GM10847 (cell line): ENCODE results near the gene NBAS.

ENCODE experiments used
- POLR2A ChIP-seq: IDR thresholded peaks from 2 replicates; pipeline ENCODE4 v1.6.1; 2011; ENCODE audit not compliant: insufficient read length; ENCODE audit errors: extremely low read depth

NBAS gene

GRCh38 chr2:15300624-15301573 is 260.2 kb downstream of the NBAS start:
- TF ChIP-seq POLR2A = no peak

GRCh38 chr2:15299904-15300520 is 261.1 kb downstream of the NBAS start:
- TF ChIP-seq POLR2A = no peak

GRCh38 chr2:15298770-15299169 is 262.4 kb downstream of the NBAS start:
- TF ChIP-seq POLR2A = no peak

- no peak for TF ChIP-seq POLR2A
Observed at GRCh38 chr2:15293262-15293937, 267.7 kb downstream of the NBAS start.

GRCh38 chr2:15287447-15288184 is 273.5 kb downstream of the NBAS start:
- no peak for TF ChIP-seq POLR2A

- TF ChIP-seq POLR2A = no peak
Observed at GRCh38 chr2:15284614-15285013, 276.5 kb downstream of the NBAS start.

- TF ChIP-seq POLR2A = no peak
Observed at GRCh38 chr2:15281681-15282080, 279.5 kb downstream of the NBAS start.

GRCh38 chr2:15279201-15279876 is 281.8 kb downstream of the NBAS start:
- no peak for TF ChIP-seq POLR2A

- no peak for TF ChIP-seq POLR2A
Observed at GRCh38 chr2:15278296-15278695, 282.8 kb downstream of the NBAS start.

- no peak for TF ChIP-seq POLR2A
Observed at GRCh38 chr2:15275346-15275745, 285.8 kb downstream of the NBAS start.

- no peak for TF ChIP-seq POLR2A
Observed at GRCh38 chr2:15273452-15273851, 287.7 kb downstream of the NBAS start.

- TF ChIP-seq POLR2A = no peak
Observed at GRCh38 chr2:15272942-15273341, 288.2 kb downstream of the NBAS start.

GRCh38 chr2:15271941-15272542 is 289.1 kb downstream of the NBAS start:
- no peak for TF ChIP-seq POLR2A

GRCh38 chr2:15271276-15271675 is 289.9 kb downstream of the NBAS start:
- TF ChIP-seq POLR2A = no peak

GRCh38 chr2:15269043-15269442 is 292.1 kb downstream of the NBAS start:
- no peak for TF ChIP-seq POLR2A

- TF ChIP-seq POLR2A = no peak
Observed at GRCh38 chr2:15265889-15266288, 295.2 kb downstream of the NBAS start.
